Fibroblast of skin of right biceps (primary cell): ENCODE results near the gene KCNK6.

Experiments
- DNase-seq: peaks from one replicate; pipeline ENCODE4 v3.0.0-alpha.2; 2013

KCNK6 gene

DNA sequence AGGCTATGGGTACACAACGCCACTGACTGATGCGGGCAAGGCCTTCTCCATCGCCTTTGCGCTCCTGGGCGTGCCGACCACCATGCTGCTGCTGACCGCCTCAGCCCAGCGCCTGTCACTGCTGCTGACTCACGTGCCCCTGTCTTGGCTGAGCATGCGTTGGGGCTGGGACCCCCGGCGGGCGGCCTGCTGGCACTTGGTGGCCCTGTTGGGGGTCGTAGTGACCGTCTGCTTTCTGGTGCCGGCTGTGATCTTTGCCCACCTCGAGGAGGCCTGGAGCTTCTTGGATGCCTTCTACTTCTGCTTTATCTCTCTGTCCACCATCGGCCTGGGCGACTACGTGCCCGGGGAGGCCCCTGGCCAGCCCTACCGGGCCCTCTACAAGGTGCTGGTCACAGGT lies 6.9 kb downstream of the KCNK6 start:
- no peak for DNase-seq

DNA sequence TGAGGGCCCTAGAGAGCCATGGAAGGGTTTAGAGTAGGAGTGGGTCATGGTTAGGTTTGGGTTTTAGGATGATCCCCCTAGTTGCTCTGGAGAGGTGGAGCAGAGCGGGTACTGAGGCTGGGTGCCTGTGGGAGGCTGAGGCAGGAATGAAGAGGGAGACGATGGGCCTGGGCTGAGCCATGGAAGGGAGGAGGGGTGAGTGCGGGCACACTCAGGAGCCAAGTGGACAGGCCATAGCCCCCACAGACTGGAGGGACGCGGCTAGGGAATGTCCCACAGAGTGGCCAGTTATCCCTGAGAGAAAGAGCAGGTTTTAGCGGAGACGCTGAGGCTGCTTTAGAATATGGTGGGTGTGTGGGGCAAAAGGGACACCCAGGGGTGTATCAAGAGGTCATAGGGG lies 10.0 kb downstream of the KCNK6 start:
- DNase-seq = no peak

DNA sequence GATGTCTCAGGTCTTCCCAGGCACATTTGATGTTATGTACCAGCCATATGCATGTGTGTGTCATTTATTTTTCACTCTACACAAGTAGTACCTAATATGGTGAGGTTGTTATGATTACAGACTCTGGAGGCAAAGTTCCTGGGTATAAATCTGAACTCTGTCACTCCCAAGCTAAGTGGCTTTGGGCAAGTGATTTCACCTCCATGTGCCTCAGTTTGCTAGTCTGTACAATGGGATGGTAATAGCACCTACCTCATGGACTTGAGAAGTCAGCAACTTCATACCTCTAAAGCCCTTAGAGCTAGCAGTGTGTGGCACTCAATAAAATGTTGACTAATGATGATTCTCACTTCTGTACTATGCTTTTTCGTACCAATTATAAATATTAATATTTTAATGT lies 12.1 kb downstream of the KCNK6 start:
- no peak for DNase-seq

DNA sequence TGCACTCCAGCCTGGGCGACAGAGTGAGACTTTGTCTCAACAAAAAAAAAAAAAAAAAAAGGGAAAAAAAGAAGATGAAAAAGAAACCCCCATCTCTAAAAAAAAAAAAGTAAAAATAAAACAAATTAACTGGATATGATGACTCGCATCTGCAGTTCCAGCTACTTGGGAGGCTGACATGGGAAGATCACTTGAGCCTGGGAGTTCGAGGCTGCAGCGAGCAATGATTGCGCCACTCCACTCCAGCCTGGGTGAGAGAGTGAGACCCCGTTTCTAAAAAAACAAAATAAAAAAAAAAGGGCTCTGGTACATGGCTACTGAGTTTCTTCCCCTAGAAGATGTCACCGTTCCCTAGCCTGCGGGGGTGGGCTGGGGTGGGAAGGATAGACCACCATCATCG lies 13.6 kb downstream of the KCNK6 start:
- peak; percentile 6 for DNase-seq

DNA sequence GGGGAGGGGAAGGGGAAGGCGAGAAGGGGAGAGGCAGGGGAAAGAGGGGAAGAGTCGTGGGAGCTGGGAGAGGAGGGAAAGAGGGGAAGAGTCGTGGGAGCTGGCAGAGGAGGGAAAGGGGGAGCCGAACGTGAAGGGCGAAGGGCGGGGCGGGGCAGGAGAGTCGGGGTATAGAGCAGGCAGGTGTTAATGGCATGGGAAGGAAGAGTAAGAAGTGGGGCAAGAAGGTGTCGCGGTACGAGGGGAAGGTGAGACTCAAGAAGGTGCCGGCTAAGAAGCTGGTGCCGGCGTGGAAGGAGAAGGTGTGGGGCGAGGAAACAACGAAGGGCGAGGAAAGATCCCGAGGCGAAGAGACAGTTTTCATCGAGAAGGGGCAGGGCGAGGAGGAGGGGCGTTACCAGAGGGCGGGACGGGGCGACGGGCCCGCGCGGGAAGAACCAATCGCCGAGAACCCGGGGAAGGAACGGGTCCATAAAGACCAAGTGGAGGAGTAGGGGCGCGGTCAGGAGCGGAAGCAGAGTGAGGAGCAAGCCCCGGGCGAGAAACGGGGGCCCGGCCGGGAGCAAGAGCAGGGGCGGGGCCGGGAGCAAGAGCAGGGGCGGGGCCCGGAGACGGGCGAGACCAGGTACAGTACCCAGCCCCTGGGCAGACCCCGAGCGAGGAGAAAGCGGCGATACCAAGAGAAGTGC lies 16.4 kb downstream of the KCNK6 start:
- peak; percentile 94 for DNase-seq

DNA sequence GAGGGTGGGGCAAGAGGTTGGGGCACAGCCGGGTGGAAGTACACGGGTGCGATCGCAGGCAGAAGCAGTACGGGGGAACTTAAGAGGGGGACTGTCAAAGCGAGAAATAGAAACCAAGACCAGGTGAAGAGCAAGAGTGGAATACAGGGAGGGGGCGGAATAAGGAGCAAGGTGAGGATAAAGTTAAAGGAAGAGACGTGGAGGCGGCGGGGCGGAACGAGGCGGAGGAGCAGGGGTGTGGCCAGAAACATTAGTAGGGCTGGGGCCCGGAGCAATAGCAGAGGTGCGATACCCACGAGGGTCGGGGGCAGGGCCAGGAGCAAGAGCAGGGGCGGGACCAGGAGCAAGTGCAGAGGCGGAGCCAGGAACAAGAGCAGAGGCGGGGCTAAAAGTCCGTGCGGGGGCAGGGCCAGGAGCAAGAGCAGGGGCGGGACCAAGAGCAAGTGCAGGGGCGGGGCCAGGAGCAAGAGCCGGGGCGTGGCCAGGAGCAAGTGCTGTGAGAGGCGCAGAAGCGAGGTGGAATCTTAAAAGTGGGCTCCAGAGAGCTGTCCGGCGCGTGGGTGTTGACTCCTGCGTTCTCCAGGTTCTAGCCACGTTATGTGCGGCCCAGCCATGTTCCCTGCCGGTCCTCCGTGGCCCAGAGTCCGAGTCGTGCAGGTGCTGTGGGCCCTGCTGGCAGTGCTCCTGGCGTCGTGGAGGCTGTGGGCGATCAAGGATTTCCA lies 17.2 kb downstream of the KCNK6 start:
- DNase-seq = peak; percentile 81

DNA sequence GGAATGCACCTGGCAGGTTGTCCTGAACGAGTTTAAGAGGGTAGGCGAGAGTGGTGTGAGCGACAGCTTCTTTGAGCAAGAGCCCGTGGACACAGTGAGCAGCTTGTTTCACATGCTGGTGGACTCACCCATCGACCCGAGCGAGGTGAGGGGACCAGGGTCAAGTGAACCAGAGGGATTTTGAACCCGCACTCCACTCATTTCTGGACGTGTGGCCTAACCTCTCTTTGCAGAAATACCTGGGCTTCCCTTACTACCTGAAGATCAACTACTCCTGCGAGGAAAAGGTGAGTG lies 17.7 kb downstream of the KCNK6 start:
- no peak for DNase-seq

DNA sequence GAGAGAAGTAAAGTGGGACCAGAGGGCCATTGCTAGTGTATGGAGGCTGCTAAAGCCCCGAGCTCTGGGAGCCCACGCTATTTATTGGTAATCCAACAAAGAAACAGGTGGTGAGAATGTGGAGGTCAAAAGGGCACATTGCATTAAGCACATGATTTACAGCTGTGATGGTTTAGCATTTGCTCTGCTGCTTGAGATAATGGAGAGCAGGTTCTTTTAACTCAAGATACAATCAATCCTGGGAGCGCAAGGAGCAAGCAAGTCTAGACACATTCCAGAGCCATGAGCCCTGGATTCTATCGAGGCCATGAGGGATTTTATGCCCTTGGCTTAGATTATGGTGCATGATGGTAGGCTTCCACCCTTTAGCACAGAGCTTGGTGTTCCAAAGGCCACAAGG lies 19.4 kb downstream of the KCNK6 start:
- DNase-seq = peak; percentile 29

DNA sequence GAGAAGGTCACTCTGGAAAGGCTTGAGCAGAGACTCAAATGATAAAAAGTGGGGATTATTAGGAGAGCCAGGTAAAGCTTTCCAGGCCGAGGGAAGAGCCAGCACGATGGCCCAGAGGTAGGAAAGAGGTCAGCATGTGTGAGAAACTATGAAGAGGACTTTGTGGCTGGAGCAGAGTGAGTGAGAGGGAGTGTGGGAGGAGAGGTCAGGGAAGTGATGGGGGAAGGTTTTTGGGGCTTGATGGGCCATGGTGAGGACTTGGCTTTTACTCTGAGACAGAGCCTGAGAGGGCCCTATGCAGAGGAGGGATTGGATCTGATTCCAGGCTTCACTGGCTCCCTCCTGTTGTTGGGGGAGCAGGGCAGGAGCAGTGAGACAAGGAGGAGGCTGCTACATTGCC lies 21.3 kb downstream of the KCNK6 start:
- no peak for DNase-seq

DNA sequence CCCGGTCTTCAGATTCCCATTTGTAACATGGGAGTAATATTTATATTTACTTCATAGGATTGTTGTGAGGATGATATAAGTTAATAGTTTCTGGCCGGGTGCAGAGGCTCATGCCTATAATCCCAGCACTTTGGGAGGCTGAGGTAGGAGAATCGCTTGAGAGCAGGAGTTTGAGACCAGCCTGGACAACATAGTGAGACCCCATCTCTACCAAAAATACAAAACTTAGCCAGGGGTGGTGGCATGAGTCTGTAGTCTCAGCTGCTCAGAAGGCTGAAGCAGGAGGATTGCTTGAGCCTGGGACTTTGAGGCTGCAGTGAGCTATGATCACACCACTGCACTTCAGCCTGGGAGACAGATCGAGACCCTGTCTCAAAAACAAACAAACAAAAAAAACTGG lies 27.2 kb downstream of the KCNK6 start:
- DNase-seq = no peak

DNA sequence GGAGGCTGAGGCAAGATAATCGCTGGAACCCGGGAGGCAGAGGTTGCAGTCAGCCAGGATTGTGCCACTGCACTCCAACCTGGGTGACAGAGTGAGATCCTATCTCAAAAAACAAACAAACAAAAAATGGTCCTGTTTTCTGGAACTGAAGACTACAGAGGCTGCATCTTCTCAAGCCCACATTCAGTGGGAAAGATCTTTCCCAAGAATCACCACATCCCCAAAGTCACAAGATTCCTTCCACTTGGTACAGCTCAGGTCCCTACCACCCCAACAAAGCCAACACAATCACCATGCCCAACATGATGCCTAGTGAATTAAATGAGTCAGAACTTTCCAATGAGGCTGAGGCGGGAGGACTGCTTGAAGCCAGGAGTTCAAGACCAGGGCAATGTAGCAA lies 31.2 kb downstream of the KCNK6 start:
- DNase-seq = no peak

DNA sequence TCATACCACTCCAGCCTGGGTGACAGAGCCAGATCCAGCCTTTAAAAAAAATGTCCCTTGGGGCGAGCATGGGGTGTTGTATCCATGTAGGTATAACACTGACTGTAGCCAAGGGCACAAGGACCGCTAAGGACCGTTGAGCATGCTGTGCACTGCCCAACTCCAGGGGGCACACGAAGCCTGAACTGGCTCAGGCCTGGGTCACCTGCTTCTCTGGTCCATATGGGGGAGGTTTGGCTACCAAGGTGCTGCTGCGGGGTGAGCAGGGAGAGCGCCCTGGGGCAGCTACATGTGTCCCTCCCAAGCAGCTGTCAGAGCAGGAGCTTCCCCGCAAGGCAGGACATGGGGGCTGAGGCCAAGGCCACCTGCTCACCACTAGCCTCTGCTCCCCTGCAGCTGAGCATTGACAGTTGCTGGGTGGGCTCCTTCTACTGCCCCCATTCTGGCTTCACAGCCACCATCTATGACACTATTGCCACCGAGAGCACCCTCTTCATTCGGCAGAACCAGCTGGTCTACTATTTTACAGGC lies 32.3 kb downstream of the KCNK6 start:
- DNase-seq = no peak

DNA sequence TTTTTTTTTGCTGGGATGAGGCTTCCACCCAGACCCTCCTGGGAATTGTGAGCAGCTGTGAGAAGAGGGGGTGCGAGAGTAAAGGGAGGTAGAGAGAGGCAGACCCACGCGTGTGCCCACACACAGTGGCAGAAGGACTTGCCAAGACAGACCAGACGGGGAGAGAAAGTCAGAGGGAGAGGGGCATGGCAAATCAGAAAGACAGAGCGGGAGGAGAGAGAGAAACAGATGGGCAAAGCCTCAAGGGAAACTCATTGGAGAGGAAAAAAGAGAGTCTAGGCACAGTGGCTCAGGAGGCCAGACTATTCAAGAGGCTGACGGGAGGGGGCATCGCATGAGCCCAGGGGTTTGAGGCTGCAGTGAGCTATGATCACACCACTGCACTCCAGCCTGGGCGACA lies 33.0 kb downstream of the KCNK6 start:
- DNase-seq = no peak

DNA sequence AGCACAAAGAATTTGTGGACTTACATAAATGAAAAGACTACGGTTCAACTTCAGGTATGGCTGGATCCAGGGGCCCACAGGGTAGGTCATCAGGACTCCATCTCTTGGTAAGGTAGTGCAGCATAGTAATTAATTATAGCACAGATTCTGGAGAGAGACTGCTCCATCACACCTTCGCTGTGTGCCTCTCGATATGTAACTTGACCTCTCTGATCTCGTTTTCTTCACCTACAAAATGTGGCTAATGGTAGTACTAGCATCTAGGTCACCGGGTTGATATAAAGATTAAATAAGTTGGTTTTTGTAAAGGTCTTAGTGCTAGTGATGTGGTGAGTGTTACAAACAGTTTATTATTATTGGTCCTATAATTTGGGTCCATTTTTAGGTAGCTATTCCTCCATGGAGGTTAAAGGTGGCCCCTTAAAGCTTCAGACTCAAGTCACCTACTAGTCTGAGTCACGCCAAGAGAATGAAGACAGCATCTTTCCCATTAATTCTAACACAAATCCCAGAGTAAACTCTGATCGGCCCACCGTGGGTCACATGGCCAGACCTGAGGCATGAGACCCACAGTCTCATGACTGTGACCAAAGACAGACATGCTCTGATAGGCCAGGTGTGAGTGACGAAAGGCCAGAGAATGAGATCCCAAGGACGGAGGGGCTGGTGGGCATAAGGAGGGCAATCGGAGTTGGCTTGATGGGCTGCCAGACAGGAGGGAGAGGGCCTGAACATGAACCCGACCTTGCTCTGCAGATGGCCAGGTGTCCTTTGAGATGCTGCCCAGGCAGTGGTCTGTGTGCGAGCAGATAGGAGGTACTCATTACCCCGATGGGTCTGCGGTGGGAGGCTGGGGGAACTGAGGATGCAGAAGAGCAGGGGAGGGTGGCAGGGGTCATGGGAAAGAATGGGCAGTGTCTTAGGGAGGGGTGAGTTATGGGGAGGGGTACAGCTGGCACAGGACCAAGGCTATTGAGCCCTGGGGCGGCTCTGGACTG lies 36.4 kb downstream of the KCNK6 start:
- DNase-seq = no peak

DNA sequence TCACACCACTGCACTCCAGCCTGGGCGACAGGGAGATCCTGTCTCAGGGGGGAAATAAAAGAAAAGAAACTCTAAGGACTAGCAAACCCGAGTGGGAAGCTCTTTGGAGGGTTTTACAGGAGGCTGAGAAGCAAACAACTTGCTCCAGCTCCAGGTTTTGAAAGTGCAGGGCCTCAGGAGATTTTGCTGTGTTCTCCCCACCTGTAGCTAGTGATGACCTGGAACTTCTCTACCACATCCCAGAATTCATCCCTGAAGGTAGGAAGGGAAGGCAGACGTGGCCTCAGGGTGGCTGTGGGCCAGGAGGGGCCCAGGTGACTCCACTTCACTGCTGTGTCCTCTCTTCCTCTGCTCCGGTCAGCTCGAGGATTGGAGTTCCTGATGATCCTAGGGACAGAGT lies 38.4 kb downstream of the KCNK6 start:
- DNase-seq = no peak

DNA sequence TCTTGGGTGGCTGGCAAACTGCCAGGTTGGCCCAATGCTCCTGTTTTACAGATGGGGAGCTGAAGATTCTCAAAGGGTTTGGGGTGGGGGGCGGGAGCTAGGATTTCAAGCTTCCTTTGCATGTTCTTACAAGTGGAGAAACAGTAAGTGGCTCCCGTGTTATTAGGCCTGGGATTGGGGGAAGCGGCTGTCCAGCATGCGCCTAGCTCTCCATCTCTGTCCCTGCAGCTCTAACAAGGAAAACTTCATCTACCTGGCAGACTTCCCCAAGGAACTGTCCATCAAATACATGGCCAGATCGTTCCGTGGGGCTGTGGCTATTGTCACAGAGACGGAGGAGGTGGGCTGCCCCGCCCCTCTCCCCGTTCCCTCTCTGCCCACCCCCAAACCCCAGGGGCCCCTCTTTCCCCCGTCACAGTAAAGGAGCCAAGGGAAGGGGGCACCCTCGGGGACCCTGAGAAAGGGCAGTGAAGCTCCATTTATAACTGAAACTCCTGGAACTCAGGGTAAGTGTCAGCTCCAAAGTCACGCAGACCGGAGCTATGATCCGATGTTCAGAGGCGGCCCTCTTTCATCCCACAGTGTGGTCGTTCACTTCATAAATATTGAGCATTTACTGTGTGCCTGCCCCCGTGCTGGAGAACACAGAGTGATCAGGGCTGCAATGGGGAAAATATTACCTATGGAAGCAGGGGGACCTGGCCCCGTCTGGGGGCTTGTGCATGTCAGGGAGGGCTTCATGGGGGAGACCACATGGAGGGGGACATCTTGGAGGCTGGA lies 39.8 kb downstream of the KCNK6 start:
- no peak for DNase-seq

DNA sequence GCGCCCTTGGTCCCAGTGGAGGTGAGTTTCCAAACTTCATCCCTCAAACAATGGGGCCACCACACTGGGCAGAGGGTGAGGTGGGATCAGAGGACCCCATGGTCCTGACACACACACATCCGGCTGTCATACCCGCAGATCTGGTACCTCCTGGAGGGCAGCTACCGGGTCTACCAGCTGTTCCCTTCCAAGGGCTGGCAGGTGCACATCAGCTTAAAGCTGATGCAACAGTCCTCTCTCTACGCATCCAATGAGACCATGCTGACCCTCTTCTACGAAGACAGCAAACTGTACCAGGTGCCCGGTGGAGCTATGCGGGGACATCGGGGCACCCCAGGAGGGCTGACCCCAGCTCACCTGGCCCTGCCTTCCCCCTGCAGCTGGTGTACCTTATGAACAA lies 40.7 kb downstream of the KCNK6 start:
- DNase-seq = no peak

DNA sequence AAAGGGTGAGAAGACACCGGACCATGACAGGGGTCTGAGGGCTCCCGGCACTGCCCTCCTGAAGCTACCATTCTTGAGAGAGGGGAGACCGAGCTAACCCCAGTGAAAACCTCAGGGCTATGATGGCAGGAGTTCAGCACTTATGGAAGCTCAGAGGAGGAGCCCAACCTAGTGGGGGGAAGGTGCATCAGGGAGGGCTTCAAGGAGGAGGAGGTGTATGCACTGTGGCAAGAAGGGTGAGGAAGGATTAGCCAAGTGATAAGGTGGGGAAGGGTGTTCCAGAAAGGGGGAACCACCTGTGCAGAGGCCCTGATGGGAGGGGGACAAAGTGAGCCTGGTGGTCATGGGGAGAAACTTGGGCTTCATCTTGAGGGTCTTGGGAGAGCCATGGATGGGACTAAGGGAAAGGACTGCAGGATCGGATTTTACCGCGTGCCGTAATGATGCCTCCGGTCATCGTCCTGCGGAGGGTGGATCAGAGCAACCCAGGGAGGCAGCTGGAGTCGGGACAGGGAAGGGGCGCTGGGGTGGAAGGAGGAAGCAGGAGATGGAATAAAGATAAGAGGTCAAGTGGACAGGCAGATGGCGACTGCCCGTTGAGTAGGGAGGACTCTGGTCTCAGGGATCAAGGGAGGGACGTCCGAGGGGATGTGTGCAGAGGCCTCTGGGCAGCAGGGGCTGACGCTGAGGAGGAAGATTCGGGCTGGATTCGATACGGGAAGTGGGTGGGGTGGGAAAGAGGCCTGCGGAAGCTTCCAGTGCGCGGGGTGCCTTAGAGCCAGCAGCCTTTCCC lies 41.4 kb downstream of the KCNK6 start:
- no peak for DNase-seq

DNA sequence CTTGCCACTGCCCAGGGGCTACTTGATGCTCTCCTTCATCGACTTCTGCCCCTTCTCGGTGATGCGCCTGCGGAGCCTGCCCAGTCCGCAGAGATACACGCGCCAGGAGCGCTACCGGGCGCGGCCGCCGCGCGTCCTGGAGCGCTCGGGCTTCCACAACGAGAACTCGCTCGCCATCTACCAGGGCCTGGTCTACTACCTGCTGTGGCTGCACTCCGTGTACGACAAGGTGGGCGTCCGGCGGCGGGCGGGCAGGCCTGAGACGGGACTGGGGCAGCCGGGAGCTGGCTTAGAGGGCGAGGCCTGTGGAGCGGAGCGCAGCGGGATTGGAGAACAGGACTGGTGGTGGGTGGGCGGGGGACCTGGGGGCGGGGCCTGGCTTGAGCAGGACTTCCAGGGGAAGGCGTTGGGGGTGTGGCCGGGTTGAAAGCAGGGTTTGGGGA lies 42.0 kb downstream of the KCNK6 start:
- DNase-seq = peak; percentile 65

DNA sequence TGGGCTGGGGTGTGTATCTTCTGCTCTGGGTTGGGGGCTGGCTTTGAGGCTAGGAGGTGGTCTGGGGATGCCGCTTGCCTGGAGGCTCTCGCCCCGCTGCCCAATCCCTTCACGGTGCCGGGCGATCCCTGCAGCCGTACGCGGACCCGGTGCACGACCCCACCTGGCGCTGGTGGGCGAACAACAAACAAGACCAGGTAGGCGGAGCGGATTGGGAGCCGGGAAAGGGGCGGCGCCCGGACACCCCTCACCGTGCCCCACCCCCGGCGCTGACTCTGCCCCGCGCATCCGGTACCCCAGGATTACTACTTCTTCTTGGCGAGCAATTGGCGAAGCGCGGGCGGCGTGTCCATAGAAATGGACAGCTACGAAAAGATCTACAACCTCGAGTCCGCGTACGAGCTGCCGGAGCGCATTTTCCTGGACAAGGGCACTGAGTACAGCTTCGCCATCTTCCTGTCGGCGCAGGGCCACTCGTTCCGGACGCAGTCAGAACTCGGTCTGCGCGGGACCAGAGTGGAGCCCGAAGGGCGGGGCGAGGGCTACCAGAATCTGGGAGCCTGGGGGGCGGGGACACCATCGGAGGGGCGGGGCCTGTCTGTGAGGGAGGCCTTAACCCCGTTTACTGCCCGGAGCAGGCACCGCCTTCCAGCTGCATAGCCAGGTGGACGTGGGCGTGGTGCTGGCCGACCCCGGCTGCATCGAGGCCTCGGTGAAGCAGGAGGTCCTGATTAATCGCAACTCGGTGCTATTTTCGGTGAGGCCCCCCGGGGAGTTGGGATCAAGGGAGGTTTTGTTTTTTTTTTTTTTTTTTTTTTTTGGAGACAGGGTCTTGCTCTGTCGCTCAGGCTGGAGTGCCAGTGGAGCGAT lies 42.7 kb downstream of the KCNK6 start:
- DNase-seq = peak; percentile 52
